NOMO-1 (cell line): ENCODE data around the gene BANP.
"Not testable (repeated sequence)": the region's sequence is repeated elsewhere in the genome, so short reads cannot be mapped to it uniquely, and the experiment has no call there.

Source experiments
- DNase-seq, 2 experiments: peaks; one replicate each; lab custom pipeline; 2025; ENCODE audit not compliant: unreplicated experiment in 2 of 2; lab: John Stamatoyannopoulos, UW

Gene BANP

GRCh38 chr16:88064011-88064888 is 113.0 kb downstream of the BANP start:
- DNase-seq = no peak

- no peak for DNase-seq
These were observed 113.9 kb downstream of the BANP start for GRCh38 chr16:88064889-88065746.

GRCh38 chr16:88065747-88066142 is 114.5 kb downstream of the BANP start:
- DNase-seq = no peak

GRCh38 chr16:88066234-88066633 is 115.0 kb downstream of the BANP start:
- DNase-seq = no peak

GRCh38 chr16:88066680-88067529 is 115.7 kb downstream of the BANP start:
- no peak for DNase-seq

- DNase-seq = no peak
These were observed 116.5 kb downstream of the BANP start for GRCh38 chr16:88067530-88068411.

GRCh38 chr16:88068476-88069396 is 117.5 kb downstream of the BANP start:
- DNase-seq = no peak

- DNase-seq = no peak
These were observed 118.3 kb downstream of the BANP start for GRCh38 chr16:88069397-88070168.

GRCh38 chr16:88070341-88070740 is 119.1 kb downstream of the BANP start:
- no peak for DNase-seq

- DNase-seq = no peak
These were observed 119.9 kb downstream of the BANP start for GRCh38 chr16:88070989-88071625.

- DNase-seq = no peak
These were observed 120.7 kb downstream of the BANP start for GRCh38 chr16:88071908-88072307.

- no peak for DNase-seq
These were observed 121.4 kb downstream of the BANP start for GRCh38 chr16:88072571-88073001.

- no peak for DNase-seq
These were observed 122.0 kb downstream of the BANP start for GRCh38 chr16:88073201-88073721.

GRCh38 chr16:88074041-88074440 is 122.8 kb downstream of the BANP start:
- DNase-seq = no peak

- no peak for DNase-seq
These were observed 125.1 kb downstream of the BANP start for GRCh38 chr16:88076211-88076931.

GRCh38 chr16:88076932-88077320 is 125.7 kb downstream of the BANP start:
- not testable (repeated sequence) for DNase-seq
